KBM-7 (cell line): Measurements from ENCODE around the gene FBXO38.

Experiments
- DNase-seq: peaks from one replicate; pipeline ENCODE4 v3.0.0-alpha.2; 2015
- in situ Hi-C: fragments of 300-500 bp; cut with MboI; formaldehyde crosslinking; loops from 2 replicates; pipeline ENCODE4 v1.14.3; 2020; ENCODE audit warnings: low sequenced_read_pairs, low pct_unique_long_range_greater_than_20kb, mixed read lengths

The FBXO38 gene

DNA sequence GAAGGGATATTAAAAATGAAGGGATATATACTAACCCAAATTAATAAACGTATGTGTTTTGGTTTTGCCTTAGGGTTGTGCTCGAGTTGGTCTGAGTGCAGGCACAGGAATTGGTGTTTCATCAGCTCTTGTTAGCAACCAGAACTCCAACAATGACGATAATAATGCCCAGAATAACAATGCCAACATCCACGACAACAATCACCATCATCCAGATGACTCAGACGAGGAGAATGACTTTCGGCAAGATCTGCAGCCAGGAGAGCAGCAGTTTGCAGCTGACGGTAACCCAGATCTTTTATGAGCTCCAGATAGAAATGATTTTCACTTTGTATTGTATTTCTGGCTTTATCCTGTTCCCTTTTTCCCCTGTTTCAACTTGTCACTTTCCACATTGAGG lies 33.2 kb downstream of the FBXO38 start:
- DNase-seq, result no peak
- in situ Hi-C loops, result no loop called here

GRCh38 chr5:148418511-148418910 lies 34.8 kb downstream of the FBXO38 start:
- DNase-seq, result no peak
- in situ Hi-C loops, result no loop called here

GRCh38 chr5:148421661-148422060 lies 37.9 kb downstream of the FBXO38 start:
- DNase-seq, result no peak
- in situ Hi-C loops, result no loop called here

GRCh38 chr5:148425808-148426207 lies 42.0 kb downstream of the FBXO38 start:
- in situ Hi-C loops, result no loop called here

GRCh38 chr5:148426514-148426913 lies 42.8 kb downstream of the FBXO38 start:
- no peak for DNase-seq
- in situ Hi-C loops, result no loop called here

More at GRCh38 chr5:148425808-148426207, 42.0 kb downstream of the FBXO38 start:
- no peak for DNase-seq

DNA sequence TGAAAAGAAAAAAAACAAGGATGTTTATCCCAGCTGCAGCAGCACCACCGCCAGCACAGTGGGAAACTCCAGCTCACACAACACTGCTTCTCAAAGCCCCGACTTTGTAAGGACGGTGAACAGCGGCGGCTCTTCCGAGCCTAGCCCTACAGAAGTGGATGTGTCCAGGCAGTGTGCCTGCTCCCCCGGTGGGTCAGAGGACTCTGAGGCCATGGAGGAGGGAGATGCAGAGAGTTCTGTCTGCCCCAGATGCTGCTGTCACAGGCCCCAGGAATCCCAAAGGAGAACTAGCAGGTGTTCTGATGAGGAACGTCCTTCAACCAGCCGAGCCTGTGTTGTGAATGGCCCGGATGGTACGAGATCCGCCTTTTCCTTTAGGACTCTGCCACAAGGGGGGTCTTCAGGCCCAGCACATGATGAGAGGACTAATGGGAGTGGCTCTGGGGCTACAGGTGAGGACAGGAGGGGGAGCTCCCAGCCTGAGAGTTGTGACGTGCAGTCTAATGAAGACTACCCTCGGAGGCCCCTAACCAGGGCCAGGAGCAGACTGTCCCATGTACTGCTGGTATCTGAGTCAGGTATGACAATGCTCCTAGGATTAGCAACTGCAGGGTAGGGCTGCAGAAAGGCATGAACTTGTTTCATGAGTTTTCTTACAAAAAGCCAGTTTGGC lies 43.7 kb downstream of the FBXO38 start:
- in situ Hi-C loops, result no loop called here
- no peak for DNase-seq

DNA sequence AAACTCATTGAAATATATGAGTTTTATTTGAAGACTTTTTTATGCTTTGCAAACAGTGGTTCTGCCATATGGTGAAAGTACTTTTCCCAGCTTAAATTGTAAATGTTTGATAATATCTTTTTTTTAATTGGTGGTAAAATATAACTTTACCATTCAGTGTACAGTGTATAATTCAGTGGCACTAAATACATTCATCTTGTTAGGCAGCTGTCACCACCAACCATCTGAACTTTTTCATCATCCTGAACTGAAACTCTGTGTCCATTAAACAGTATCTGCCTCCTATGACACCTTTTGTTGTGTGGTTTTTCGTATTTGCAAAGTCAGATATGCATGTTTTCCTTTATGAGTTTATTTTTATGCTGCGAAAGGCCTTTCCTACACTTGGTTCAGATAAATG lies 45.1 kb downstream of the FBXO38 start:
- in situ Hi-C loops, result no loop called here
- DNase-seq, result no peak

- in situ Hi-C loops, result no loop called here
- no peak for DNase-seq
Observed at GRCh38 chr5:148433826-148434225, 50.1 kb downstream of the FBXO38 start.

- no peak for DNase-seq
- in situ Hi-C loops, result no loop called here
Observed at GRCh38 chr5:148436029-148436428, 52.3 kb downstream of the FBXO38 start.

- no peak for DNase-seq
- in situ Hi-C loops, result no loop called here
Observed at GRCh38 chr5:148437249-148437648, 53.5 kb downstream of the FBXO38 start.

- in situ Hi-C loops, result no loop called here
- DNase-seq, result no peak
Observed at GRCh38 chr5:148438933-148439332, 55.2 kb downstream of the FBXO38 start.

DNA sequence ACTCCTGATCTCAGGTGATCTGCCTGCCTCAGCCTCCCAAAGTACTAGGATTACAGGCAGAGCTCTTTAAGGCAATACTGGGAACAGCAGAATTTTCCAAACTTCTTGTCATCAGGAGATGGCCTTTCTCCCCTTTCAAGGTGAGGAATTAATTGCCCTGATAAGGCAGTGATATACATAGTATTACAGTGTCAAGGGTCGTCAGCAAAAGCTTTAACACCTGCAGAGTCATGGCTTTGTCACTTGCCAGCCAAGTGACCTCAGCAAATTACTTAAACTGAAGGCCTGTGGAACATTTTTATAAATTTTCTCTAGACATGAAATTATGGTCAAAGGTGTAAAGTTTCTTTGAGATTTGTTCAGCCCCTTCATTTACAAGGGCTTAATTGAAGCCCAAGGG lies 59.5 kb downstream of the FBXO38 start:
- in situ Hi-C loops, result no loop called here

DNA sequence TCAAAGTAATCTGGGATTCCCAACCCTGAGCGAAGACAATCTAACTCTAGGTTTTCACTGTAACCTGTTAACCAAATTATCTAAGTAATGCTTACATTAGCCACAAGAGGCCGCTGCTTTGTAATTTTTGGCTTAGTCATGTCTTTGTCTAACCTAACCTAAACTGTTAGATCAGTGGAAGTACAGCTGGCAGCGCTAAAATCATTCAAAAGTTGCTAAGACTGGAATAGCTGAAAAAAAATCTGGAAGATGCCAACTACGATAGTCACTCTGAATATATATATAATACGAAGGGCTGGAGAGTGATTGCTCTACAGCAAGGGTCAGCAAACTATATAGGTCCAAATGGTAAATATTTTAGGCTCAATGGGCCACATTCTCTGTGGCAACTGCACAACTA lies 60.2 kb downstream of the FBXO38 start:
- in situ Hi-C loops, result no loop called here
- peak; percentile 57 for DNase-seq

More for the DNA sequence above, 59.5 kb downstream of the FBXO38 start:
- no peak for DNase-seq

DNA sequence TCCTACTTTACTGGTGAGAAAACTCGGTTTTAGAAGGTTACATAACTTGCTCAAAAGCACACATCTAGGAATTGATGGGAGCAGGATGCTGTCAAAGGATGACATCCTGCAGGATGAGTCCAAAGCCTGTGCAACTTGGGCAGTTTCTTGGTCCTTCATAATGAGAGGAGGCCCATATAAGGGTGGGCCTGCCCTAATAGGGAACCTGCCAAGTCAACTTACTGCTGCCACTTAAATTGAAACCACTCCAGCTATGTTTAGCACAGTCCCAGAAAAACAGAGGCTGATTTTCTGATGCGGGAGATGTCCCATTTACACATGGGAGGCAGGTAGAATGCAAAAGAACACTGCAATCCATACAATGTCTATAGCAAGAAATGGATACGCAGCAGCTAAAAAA lies 61.8 kb downstream of the FBXO38 start:
- in situ Hi-C loops, result no loop called here
- DNase-seq, result no peak

- in situ Hi-C loops, result no loop called here
- no peak for DNase-seq
Observed at GRCh38 chr5:148446611-148447010, 62.9 kb downstream of the FBXO38 start.

DNA sequence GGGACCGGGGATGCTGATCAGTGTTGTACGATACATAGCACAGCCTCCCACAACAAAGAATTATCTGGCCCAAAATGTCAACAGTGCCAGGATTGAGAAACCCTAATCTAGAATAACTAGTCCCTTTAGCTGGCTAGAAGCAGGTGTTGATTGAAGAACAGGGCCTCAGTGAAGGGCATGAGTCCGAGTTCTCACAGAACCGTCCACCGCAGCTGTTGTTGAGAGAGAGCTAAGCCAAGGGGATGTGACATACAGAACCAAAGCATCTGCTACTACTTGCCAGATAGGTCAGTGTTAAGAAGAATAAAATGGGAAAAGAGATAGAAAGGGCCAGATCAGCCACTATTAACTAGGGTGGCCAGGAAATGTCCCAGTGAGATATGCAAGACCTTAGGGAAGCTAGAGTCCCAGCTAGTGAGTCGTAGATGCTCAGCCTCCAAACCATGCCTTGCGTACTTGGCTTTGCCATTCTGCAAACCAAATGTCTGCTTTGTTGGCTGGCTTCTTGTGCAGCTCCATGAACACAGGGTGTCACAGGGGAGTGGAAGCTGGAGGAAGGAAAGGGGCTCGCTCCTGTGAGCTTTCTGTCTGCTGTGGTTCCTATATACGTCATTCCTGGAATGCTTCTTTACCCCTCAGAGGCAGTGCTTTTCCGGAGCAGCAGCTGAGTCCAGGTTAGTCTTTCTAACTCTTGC lies 68.9 kb downstream of the FBXO38 start:
- in situ Hi-C loops, result no loop called here
- DNase-seq, result no peak

GRCh38 chr5:148454576-148454975 lies 70.8 kb downstream of the FBXO38 start:
- no peak for DNase-seq
- in situ Hi-C loops, result no loop called here

DNA sequence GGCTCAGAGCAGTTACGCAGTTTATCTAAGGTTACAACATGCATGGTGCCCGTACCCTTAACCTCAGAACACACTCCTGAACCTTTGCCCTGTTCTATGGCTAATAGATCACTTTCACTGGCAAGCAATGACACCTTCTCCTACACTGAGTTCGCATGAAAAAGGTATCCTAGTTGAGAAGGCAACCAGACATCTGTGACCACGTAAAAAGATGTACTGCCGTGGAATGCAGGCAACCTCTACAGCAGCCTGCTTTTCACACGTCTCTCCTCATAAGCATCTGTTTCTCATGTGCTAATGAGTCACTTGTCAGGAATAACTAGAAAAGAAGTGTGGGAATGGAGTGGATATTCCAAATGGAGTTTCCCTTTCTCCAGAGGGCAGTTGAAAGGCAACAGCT lies 71.4 kb downstream of the FBXO38 start:
- no peak for DNase-seq
- in situ Hi-C loops, result no loop called here

DNA sequence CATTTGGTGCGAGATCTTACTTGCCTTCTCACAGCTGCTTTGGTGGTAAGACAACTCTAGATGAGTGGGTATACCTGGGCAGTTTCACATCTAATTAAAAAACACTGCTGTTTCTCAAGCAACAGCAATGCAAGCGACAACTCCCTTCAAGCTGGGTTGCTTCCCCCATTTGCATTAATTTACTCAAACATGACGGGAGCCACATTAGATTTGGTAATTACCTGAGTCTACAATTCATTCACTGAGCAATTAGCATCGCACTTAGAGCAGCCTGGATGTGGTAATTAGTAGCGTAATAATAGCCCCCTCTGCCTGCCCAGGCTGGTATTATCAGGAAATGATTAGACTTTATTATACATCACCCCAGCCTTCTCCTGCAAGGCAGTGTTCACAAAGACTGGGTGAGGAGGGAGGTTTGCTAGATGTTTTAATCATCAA lies 73.4 kb downstream of the FBXO38 start:
- in situ Hi-C loops, result no loop called here
- DNase-seq, result peak; percentile 20

- peak; percentile 14 for DNase-seq
- in situ Hi-C loops, result no loop called here
Observed at GRCh38 chr5:148458036-148458888, 74.5 kb downstream of the FBXO38 start.
